ENCODE measurements around the gene NBPF12.
"Not testable (repeated sequence)": the region's sequence is repeated elsewhere in the genome, so short reads cannot be mapped to it uniquely, and the experiment has no call there.

DNA sequence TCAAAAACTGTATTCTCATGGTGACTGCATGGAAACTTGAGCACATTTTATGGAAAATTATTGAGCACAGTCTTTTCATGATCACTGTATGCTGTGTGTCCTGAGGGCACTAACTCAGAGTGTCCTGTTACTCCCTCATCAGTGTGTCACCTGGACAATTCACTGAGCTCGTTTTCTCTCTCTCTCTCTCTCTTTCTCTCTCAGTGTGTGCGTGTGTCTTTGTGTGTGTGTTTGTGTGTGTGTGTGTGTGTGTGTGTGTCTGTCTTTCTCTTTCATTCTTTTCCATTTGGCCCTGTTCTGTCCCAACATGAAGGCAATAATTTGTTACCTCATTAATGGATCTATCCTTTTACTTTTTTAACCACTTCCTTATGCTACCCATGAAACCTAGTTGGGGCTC lies 49.4 kb downstream of the NBPF12 start:
- TF ChIP-seq, protein P1, sequence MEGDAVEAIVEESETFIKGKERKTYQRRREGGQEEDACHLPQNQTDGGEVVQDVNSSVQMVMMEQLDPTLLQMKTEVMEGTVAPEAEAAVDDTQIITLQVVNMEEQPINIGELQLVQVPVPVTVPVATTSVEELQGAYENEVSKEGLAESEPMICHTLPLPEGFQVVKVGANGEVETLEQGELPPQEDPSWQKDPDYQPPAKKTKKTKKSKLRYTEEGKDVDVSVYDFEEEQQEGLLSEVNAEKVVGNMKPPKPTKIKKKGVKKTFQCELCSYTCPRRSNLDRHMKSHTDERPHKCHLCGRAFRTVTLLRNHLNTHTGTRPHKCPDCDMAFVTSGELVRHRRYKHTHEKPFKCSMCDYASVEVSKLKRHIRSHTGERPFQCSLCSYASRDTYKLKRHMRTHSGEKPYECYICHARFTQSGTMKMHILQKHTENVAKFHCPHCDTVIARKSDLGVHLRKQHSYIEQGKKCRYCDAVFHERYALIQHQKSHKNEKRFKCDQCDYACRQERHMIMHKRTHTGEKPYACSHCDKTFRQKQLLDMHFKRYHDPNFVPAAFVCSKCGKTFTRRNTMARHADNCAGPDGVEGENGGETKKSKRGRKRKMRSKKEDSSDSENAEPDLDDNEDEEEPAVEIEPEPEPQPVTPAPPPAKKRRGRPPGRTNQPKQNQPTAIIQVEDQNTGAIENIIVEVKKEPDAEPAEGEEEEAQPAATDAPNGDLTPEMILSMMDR (IDR thresholded peaks at IDR 0.05; ENCODE audit: low read length) = not testable (repeated sequence)
- TF ChIP-seq EZH2 (IDR thresholded peaks at IDR 0.05; ENCODE audit: borderline replicate concordance, low read length) = not testable (repeated sequence)

Measured in OCI-LY1 (cell line).